Measurements from ENCODE around the gene CDK18.
A peak's percentile ranks its signal among the peaks of the same experiment; 100 is the strongest.

Gene CDK18

GRCh38 chr1:205536759-205537361 lies 32.4 kb downstream of the CDK18 start:
- DNase-seq (ENCODE audit: low read depth, low spot score): no peak

GRCh38 chr1:205537386-205538018 lies 33.0 kb downstream of the CDK18 start:
- no peak for DNase-seq (ENCODE audit: low read depth, low spot score)

GRCh38 chr1:205538235-205538840 lies 33.9 kb downstream of the CDK18 start:
- DNase-seq (ENCODE audit: low read depth, low spot score): no peak

- DNase-seq (ENCODE audit: low read depth, low spot score): no peak
Observed at GRCh38 chr1:205541161-205541886, 36.9 kb downstream of the CDK18 start.

GRCh38 chr1:205542367-205542766 lies 37.9 kb downstream of the CDK18 start:
- no peak for DNase-seq (ENCODE audit: low read depth, low spot score)

- peak; percentile 90 for DNase-seq (ENCODE audit: low read depth, low spot score)
Observed at GRCh38 chr1:205543351-205544301, 39.2 kb downstream of the CDK18 start.

GRCh38 chr1:205545001-205545919 lies 40.8 kb downstream of the CDK18 start:
- DNase-seq (ENCODE audit: low read depth, low spot score): no peak

- no peak for DNase-seq (ENCODE audit: low read depth, low spot score)
Observed at GRCh38 chr1:205545991-205546390, 41.5 kb downstream of the CDK18 start.

- DNase-seq (ENCODE audit: low read depth, low spot score): no peak
Observed at GRCh38 chr1:205546541-205546940, 42.1 kb downstream of the CDK18 start.

- DNase-seq (ENCODE audit: low read depth, low spot score): no peak
Observed at GRCh38 chr1:205547936-205548827, 43.7 kb downstream of the CDK18 start.

GRCh38 chr1:205554026-205554811 lies 49.8 kb downstream of the CDK18 start:
- no peak for DNase-seq (ENCODE audit: low read depth, low spot score)

- DNase-seq (ENCODE audit: low read depth, low spot score): no peak
Observed at GRCh38 chr1:205561501-205562203, 57.2 kb downstream of the CDK18 start.

- no peak for DNase-seq (ENCODE audit: low read depth, low spot score)
Observed at GRCh38 chr1:205563927-205564441, 59.5 kb downstream of the CDK18 start.

- DNase-seq (ENCODE audit: low read depth, low spot score): no peak
Observed at GRCh38 chr1:205565799-205566198, 61.3 kb downstream of the CDK18 start.

- no peak for DNase-seq (ENCODE audit: low read depth, low spot score)
Observed at GRCh38 chr1:205567716-205568115, 63.2 kb downstream of the CDK18 start.

- no peak for DNase-seq (ENCODE audit: low read depth, low spot score)
Observed at GRCh38 chr1:205568135-205568468, 63.6 kb downstream of the CDK18 start.

- DNase-seq (ENCODE audit: low read depth, low spot score): peak; percentile 31
Observed at GRCh38 chr1:205568469-205569361, 64.2 kb downstream of the CDK18 start.

All from astrocyte of the hippocampus (primary cell).